Right atrium auricular region (tissue), 2 donors: ENCODE results near the gene SCN1B. TPM values are rescaled to one million over a fixed set of nuclear protein-coding genes. Genes with fewer than 3 reads are reported as not detected.

Experiments used
- DNase-seq: peaks from one replicate; pipeline ENCODE4 v3.0.0-alpha.2; 2019; ENCODE audit warnings: low spot score
- H3K27ac ChIP-seq, 2 donors: fragments of 200-600 bp; sonication (generic); 1 replicate in 1 of 2; 2 replicates in 1 of 2; pipeline ENCODE4 v1.5.1; 2016 to 2019
- H3K27me3 ChIP-seq, 2 donors: fragments of 200-600 bp; sonication (generic); one replicate each; pipeline versions ENCODE4 v1.5.1 to v1.6.0; 2017 to 2019
- H3K36me3 ChIP-seq: fragments of 200-600 bp; sonication (generic); one replicate; pipeline ENCODE4 v1.5.1; 2016
- H3K4me1 ChIP-seq, 2 donors: fragments of 200-600 bp; sonication (generic); one replicate each; pipeline versions ENCODE4 v1.5.1 to v1.6.0; 2017 to 2019
- H3K4me3 ChIP-seq, 2 donors: fragments of 200-600 bp; sonication (generic); 1 replicate in 1 of 2; 2 replicates in 1 of 2; pipeline ENCODE4 v1.5.1; 2017 to 2019; ENCODE audit warnings: mild to moderate bottlenecking in 1 of 2, moderate library complexity in 1 of 2
- H3K9me3 ChIP-seq, 2 donors: fragments of 200-600 bp; sonication (generic); one replicate each; pipeline ENCODE4 v1.5.1; 2019
- total RNA-seq, 2 donors: library from RNA; depleted of rRNA; stranded (reverse); fragments of >200 nt; gene quantifications; one replicate each; pipeline ENCODE4 v1.1.0, GENCODE V29; 2016
- TF ChIP-seq, protein P1 (sequence below), 2 donors: fragments of 200-600 bp; sonication (generic); IDR thresholded peaks; one replicate each; pipeline ENCODE4 v1.5.1; 2019; ENCODE audit warnings: antibody characterized with exemption in 2 of 2

Gene SCN1B
- total RNA-seq, 2 donors from 2014 or later, result 57.3 to 119 TPM

DNA sequence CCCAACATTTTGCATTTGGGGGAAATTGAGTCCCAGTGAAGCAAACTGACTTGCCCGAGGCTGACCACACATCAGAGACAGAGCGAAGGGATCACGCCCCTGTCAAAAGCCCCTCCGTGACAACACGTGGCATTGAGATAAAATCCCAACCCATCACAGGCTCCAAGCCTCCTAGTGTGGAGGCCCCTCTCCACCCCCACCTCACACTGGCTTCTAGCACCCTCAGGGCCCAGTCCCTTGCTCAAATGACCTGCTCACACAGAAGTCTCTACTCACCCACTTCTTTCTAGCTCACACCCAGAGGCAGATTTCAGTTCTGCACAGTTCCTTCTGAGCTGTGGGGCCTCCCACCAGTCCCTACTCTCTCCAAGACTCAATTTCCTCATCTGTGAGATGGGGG lies 21.5 kb downstream of the SCN1B start:
- peaks cover 0 to 31% of the 10 kb centered on the region in 2 donors for H3K4me1 ChIP-seq
- DNase-seq, result no peak
- H3K36me3 ChIP-seq, result no peaks in the 10 kb centered on the region
- no peak overlapping the region for H3K4me3 ChIP-seq
- H3K9me3 ChIP-seq, result no peaks in the 10 kb centered on the region
- H3K27ac ChIP-seq, result peak overlapping the region; percentile 73 to 90
- TF ChIP-seq, protein P1, sequence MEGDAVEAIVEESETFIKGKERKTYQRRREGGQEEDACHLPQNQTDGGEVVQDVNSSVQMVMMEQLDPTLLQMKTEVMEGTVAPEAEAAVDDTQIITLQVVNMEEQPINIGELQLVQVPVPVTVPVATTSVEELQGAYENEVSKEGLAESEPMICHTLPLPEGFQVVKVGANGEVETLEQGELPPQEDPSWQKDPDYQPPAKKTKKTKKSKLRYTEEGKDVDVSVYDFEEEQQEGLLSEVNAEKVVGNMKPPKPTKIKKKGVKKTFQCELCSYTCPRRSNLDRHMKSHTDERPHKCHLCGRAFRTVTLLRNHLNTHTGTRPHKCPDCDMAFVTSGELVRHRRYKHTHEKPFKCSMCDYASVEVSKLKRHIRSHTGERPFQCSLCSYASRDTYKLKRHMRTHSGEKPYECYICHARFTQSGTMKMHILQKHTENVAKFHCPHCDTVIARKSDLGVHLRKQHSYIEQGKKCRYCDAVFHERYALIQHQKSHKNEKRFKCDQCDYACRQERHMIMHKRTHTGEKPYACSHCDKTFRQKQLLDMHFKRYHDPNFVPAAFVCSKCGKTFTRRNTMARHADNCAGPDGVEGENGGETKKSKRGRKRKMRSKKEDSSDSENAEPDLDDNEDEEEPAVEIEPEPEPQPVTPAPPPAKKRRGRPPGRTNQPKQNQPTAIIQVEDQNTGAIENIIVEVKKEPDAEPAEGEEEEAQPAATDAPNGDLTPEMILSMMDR (IDR thresholded peaks at IDR 0.05), result no peak
- no peaks in the 10 kb centered on the region for H3K27me3 ChIP-seq

DNA sequence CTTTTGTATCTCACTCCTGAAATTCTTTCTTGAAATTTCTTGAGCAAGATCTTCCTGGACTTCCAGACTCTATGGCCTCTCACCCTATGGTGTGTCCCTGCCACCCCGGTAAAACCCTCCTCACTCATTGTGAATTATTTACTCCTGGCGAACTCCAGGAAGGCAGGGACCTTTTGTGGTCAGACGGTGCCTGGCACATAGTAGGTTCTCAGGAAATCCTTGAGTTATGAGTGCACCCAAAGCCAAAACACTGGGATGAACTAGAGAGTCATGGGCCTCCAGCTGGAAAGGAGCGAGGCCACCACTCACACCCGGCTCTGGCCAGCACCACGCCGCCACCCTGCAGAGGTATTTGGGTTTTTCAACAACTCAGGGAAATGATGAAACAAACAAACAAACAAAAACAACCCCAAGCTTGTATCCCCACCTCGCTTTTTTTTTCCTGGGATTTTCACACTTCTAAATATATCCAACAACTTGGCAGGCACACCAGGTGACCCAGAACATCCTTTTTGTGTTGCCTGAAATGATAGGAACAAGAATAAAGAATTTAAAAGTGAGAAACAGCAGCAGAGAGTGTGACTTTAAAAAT lies 22.4 kb downstream of the SCN1B start:
- Histone ChIP-seq H3K27me3 (no peaks in the 10 kb centered on the region), H3K27ac (peak overlapping the region; percentile 73 to 90), H3K9me3 (no peaks in the 10 kb centered on the region), H3K4me3 (no peak overlapping the region), H3K4me1 (peaks cover 0 to 31% of the 10 kb centered on the region in 2 donors), H3K36me3 (no peaks in the 10 kb centered on the region)
- no peak for DNase-seq
- TF ChIP-seq, protein P1 (IDR thresholded peaks at IDR 0.05), result no peak

DNA sequence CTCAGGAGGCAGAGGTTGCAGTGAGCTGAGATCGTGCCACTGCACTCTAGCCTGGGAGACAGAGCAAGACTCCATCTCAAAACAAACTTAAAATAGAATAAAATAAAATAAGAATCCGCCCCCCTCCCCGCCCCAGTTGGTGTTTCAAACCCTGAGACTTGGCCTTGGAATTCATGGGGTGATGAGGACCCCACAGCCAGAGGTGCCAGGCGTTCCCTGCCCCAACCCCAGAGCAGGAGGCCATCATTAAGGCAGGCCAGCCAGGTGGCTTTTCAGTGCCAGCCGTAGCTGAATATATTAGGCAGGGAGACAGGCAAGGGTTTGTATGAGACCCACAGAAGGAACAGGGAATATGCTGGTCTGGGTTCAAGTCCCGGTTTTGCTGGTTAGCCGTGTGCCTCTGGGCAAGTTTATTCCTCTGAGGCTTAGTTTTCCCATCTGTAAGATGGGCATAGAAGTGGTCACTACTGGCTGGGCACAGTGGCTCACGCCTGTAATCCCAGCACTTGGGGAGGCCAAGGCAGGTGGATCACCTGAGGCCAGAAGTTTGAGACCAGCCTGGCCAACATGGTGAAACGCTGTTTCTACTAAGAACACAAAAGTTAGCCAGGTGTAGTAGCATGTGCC lies 23.5 kb downstream of the SCN1B start:
- Histone ChIP-seq H3K27ac (peak overlapping the region; percentile 73 to 90), H3K9me3 (no peaks in the 10 kb centered on the region), H3K4me1 (peaks cover 0 to 27% of the 10 kb centered on the region in 2 donors), H3K4me3 (no peak overlapping the region), H3K27me3 (no peaks in the 10 kb centered on the region), H3K36me3 (no peaks in the 10 kb centered on the region)
- DNase-seq, result no peak
- TF ChIP-seq, protein P1 (IDR thresholded peaks at IDR 0.05), result no peak

DNA sequence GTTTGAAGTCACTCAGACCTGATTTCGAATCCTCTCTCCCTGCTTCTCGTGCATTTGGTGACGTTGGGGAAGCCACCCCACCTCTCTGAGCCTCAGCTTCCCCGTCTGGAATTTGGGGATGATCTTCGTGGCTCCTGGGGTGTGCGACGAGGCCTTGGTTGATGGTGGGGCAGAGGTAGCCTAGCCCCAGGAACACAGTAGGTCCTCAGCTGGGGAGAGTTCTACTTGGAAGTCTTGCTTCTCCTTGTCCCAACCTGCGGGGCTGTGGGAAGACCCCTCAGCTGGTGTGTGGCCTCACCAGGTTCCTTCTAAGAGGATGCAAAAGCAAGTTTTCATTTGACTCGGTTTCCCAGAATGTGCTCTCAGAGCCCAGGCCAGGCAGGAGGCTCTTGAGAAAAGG lies 24.4 kb downstream of the SCN1B start:
- no peaks in the 10 kb centered on the region for H3K9me3 ChIP-seq
- H3K27me3 ChIP-seq, result no peaks in the 10 kb centered on the region
- no peaks in the 10 kb centered on the region for H3K36me3 ChIP-seq
- peaks cover 0 to 21% of the 10 kb centered on the region in 2 donors for H3K4me1 ChIP-seq
- H3K27ac ChIP-seq, result no peak overlapping the region
- TF ChIP-seq, protein P1 (IDR thresholded peaks at IDR 0.05), result no peak
- no peak for DNase-seq
- no peak overlapping the region for H3K4me3 ChIP-seq

DNA sequence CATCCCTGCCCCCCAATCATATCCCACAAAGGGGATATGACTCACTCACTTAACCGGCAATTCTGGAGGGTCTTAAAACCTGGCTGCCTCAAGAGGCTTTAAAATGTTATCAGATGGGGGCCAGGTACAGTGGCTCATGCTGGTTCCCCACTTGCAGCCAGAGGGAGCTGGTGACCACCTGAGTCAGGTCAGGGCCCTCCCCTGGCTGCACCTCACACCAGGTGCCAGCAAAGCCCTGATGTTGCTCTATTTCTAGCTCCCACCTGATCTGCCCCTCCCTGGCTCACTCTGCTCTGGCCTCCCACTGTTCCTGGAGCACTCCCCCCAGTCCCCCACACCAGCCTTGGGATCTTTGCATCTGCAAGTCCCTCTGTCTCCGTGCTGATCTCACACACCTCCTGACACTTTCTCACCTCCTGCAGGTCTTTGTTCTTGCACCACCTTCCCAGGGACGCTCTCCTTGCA lies 25.5 kb downstream of the SCN1B start:
- TF ChIP-seq, protein P1 (IDR thresholded peaks at IDR 0.05), result peak in 1 of 2 donors; percentile 53
- no peaks in the 10 kb centered on the region for H3K36me3 ChIP-seq
- no peak for DNase-seq
- H3K9me3 ChIP-seq, result no peaks in the 10 kb centered on the region
- H3K27ac ChIP-seq, result no peak overlapping the region
- H3K4me1 ChIP-seq, result peaks cover 0 to 21% of the 10 kb centered on the region in 2 donors
- H3K27me3 ChIP-seq, result no peaks in the 10 kb centered on the region
- H3K4me3 ChIP-seq, result no peak overlapping the region
